Urothelium cell line (cell line): ENCODE measurements around the gene C1orf56.

Experiments
- DNase-seq: peaks from one replicate; pipeline ENCODE4 v3.0.0; 2011; ENCODE audit warnings: low spot score, mixed read lengths
- FAIRE-seq: peaks from 2 replicates; lab custom pipeline; 2011; peaks lifted over from hg19 to GRCh38; lab: Jason Lieb, UNC

The C1orf56 gene

GRCh38 chr1:151013518-151013917, 34.0 kb upstream of the C1orf56 start:
- no peak for DNase-seq
- FAIRE-seq: no peak

- peak; percentile 53 for DNase-seq
Measured at GRCh38 chr1:151024540-151025146, 22.9 kb upstream of the C1orf56 start.

GRCh38 chr1:151026460-151026859, 21.1 kb upstream of the C1orf56 start:
- no peak for FAIRE-seq

More at GRCh38 chr1:151024540-151025146, 22.9 kb upstream of the C1orf56 start:
- FAIRE-seq: no peak

GRCh38 chr1:151032164-151032563, 15.4 kb upstream of the C1orf56 start:
- no peak for DNase-seq
- no peak for FAIRE-seq

More at GRCh38 chr1:151026460-151026859, 21.1 kb upstream of the C1orf56 start:
- no peak for DNase-seq

- DNase-seq: no peak
- FAIRE-seq: no peak
Measured at GRCh38 chr1:151035167-151035566, 12.4 kb upstream of the C1orf56 start.

GRCh38 chr1:151036356-151036755, 11.2 kb upstream of the C1orf56 start, which contains the start of gene BNIPL:
Gene BNIPL (plus strand): TSS chr1:151036586. CDS start chr1:151036726, 140 bp downstream.
- FAIRE-seq (no peak), DNase-seq (no peak)

GRCh38 chr1:151037032-151037431, 10.5 kb upstream of the C1orf56 start:
- FAIRE-seq: no peak
- no peak for DNase-seq

- FAIRE-seq (no peak), DNase-seq (no peak)
Measured at GRCh38 chr1:151039521-151039920, 8.0 kb upstream of the C1orf56 start.

- no peak for FAIRE-seq
- DNase-seq: no peak
Measured at GRCh38 chr1:151043163-151043562, 4.4 kb upstream of the C1orf56 start.

GRCh38 chr1:151047925-151048644, 534 bp downstream of the C1orf56 start:
- no peak for FAIRE-seq

GRCh38 chr1:151048645-151049032, 1.1 kb downstream of the C1orf56 start:
- DNase-seq: no peak
- FAIRE-seq: no peak

More at GRCh38 chr1:151047925-151048644, 534 bp downstream of the C1orf56 start:
- peak; percentile 81 for DNase-seq

GRCh38 chr1:151049458-151049857, 1.9 kb downstream of the C1orf56 start:
- no peak for DNase-seq
- no peak for FAIRE-seq

GRCh38 chr1:151050051-151050688, 2.6 kb downstream of the C1orf56 start:
- FAIRE-seq: no peak
- no peak for DNase-seq

GRCh38 chr1:151051356-151052009, 3.9 kb downstream of the C1orf56 start:
- DNase-seq: no peak
- FAIRE-seq: no peak

- FAIRE-seq (no peak), DNase-seq (no peak)
Measured at GRCh38 chr1:151054971-151055547, 7.5 kb downstream of the C1orf56 start.

- FAIRE-seq (no peak), DNase-seq (no peak)
Measured at GRCh38 chr1:151055581-151055980, 8.0 kb downstream of the C1orf56 start.

GRCh38 chr1:151056149-151056548, 8.6 kb downstream of the C1orf56 start:
- DNase-seq (no peak), FAIRE-seq (no peak)

GRCh38 chr1:151058692-151059091, 11.1 kb downstream of the C1orf56 start:
- FAIRE-seq: no peak

GRCh38 chr1:151059109-151060006, 11.8 kb downstream of the C1orf56 start, which contains the start of gene CDC42SE1:
Gene CDC42SE1 (minus strand): TSS chr1:151059622. CDS start chr1:151055730, 3,892 bp downstream.
- DNase-seq (peak; percentile 94), FAIRE-seq (no peak)

More at GRCh38 chr1:151058692-151059091, 11.1 kb downstream of the C1orf56 start:
- no peak for DNase-seq
